Panc1 (cell line): ENCODE results near the gene INCENP. TPM values are rescaled to one million over a fixed set of nuclear protein-coding genes. Genes with fewer than 3 reads are reported as not detected.

Experiments used
- ATAC-seq: fragments of 200-7000 bp; cut with Tn5 transposase; 2 replicates; pipeline ENCODE4 v1.9.1; 2020; ENCODE audit warnings: mild to moderate bottlenecking, moderate library complexity
- BruUV-seq: library from RNA; stranded (reverse); fragments of 400-500 nt; replicated peaks from 2 replicates; lab custom pipeline; 2021; lab: Mats Ljungman, UMichigan
- CTCF ChIA-PET: fragments of 300-600 bp; sonication (Branson Sonifier 250); formaldehyde crosslinking; loops from one replicate; lab custom pipeline; 2022; ENCODE audit warnings: antibody characterized with exemption; lab: Charles Lee
- POLR2A ChIA-PET: fragments of 300-600 bp; sonication (Branson Sonifier 250); formaldehyde crosslinking; loops from one replicate; lab custom pipeline; 2022; ENCODE audit warnings: antibody characterized with exemption; lab: Charles Lee
- DNase-seq: peaks from one replicate; pipeline ENCODE4 v3.0.0-alpha.2; 2010; ENCODE audit warnings: low read depth, low spot score
- H3K27ac ChIP-seq: 2 replicates; pipeline ENCODE4 v1.5.1; 2011; ENCODE audit warnings: mild to moderate bottlenecking, low read length, inconsistent platforms
- H3K27me3 ChIP-seq: fragments of 200-500 bp; sonication (Bioruptor generic); 2 replicates; pipeline ENCODE4 v1.6.0; 2014; ENCODE audit warnings: low read length, inconsistent platforms; ENCODE audit not compliant: control insufficient read depth, insufficient read depth
- H3K36me3 ChIP-seq: fragments of 200-500 bp; sonication (Bioruptor generic); 2 replicates; pipeline ENCODE4 v1.5.1; 2014; ENCODE audit warnings: inconsistent platforms, mild to moderate bottlenecking, low read length, moderate library complexity; ENCODE audit not compliant: control insufficient read depth, insufficient read depth
- H3K4me1 ChIP-seq: 2 replicates; pipeline ENCODE4 v1.5.1; 2011; ENCODE audit warnings: inconsistent platforms, mild to moderate bottlenecking, low read length, moderate library complexity; ENCODE audit not compliant: control insufficient read depth, insufficient read depth
- H3K4me3 ChIP-seq, 2 experiments: 2 replicates each; pipeline ENCODE4 v1.5.1; 2011 to 2012; ENCODE audit warnings: low read depth in 2 of 2, low read length in 2 of 2, mild to moderate bottlenecking in 2 of 2, inconsistent platforms in 1 of 2, moderate library complexity in 1 of 2
- H3K9me3 ChIP-seq: fragments of 200-500 bp; sonication (Bioruptor generic); 2 replicates; pipeline ENCODE4 v1.5.1; 2014; ENCODE audit warnings: low read depth, mild to moderate bottlenecking, inconsistent platforms, low read length, moderate library complexity; ENCODE audit not compliant: control insufficient read depth, insufficient read depth
- CTCF ChIP-seq: fragments of 450-650 bp; IDR thresholded peaks from 2 replicates; pipeline ENCODE4 v1.5.1; 2017; ENCODE audit warnings: mild to moderate bottlenecking
- REST ChIP-seq, 2 experiments: IDR thresholded peaks; 2 replicates each; pipeline ENCODE4 v1.6.1; 2011 to 2012; ENCODE audit warnings: low read depth in 2 of 2, control low read depth in 1 of 2, low read length in 1 of 2, mild to moderate bottlenecking in 1 of 2, moderate library complexity in 1 of 2; ENCODE audit not compliant: insufficient read depth in 1 of 2
- SIN3A ChIP-seq: IDR thresholded peaks from 2 replicates; pipeline ENCODE4 v1.6.1; 2012; ENCODE audit warnings: low read depth, mild to moderate bottlenecking, low read length, moderate library complexity, borderline replicate concordance; ENCODE audit not compliant: insufficient read depth
- in situ Hi-C: cut with HindIII; loops from 2 replicates; pipeline ENCODE4 v1.10.0; 2016; ENCODE audit warnings: low sequenced_read_pairs, low pct_unique_long_range_greater_than_20kb
- intact Hi-C: fragments of 100-400 bp; cut with micrococcal nuclease; formaldehyde crosslinking; loops from one replicate; pipeline ENCODE4 v1.10.0; 2022; ENCODE audit not compliant: unreplicated experiment
- total RNA-seq: library from RNA; stranded (reverse); gene quantifications from one replicate; pipeline ENCODE4 v1.2.1, GENCODE V29; 2021; ENCODE audit not compliant: unreplicated experiment

The INCENP gene
- total RNA-seq, 1 experiment from 2014 or later = 81.5 TPM

- in situ Hi-C loops = no loop called here
- H3K27ac ChIP-seq = no peak overlapping the region
- DNase-seq (no peak), ATAC-seq (peak; percentile 35; the same call in 1 of the 2 replicates)
- no peaks in the 10 kb centered on the region for H3K9me3 ChIP-seq
- intact Hi-C loops = no loop called here
- H3K27me3 ChIP-seq = no peaks in the 10 kb centered on the region
- BruUV-seq = no TSS peak
- TF ChIP-seq REST (IDR thresholded peaks at IDR 0.05; ENCODE audit: insufficient read depth in 1 of 2, low read depth in 2 of 2, low read length in 1 of 2) = no peak
- TF ChIP-seq CTCF = peak; percentile 77; the same call in 1 of the 2 replicates
- H3K4me3 ChIP-seq = no peak overlapping the region
- H3K36me3 ChIP-seq = peaks cover 9% of the 10 kb centered on the region; the same call in 1 of the 2 replicates
- ChIA-PET POLR2A (no interaction called here), CTCF (interaction anchor here (0.6 kb wide), 1 partner anchor 16 kb away, joined by 3 read pairs; no protein-coding TSS in a partner anchor)
- H3K4me1 ChIP-seq = peaks cover 18% of the 10 kb centered on the region
Observed at GRCh38 chr11:62122076-62122475, 1.7 kb upstream of the INCENP start.

- TSS peak; percentile 83 for BruUV-seq
- Histone ChIP-seq H3K36me3 (peaks cover 9% of the 10 kb centered on the region; the same call in 1 of the 2 replicates), H3K27me3 (no peaks in the 10 kb centered on the region), H3K27ac (peak overlapping the region; percentile 95), H3K9me3 (no peaks in the 10 kb centered on the region), H3K4me3 (peak overlapping the region; percentile 94 to 96), H3K4me1 (peaks cover 18% of the 10 kb centered on the region)
- DNase-seq (no peak), ATAC-seq (peak; percentile 63)
- CTCF ChIA-PET = interaction anchor here (1.2 kb wide), 1 partner anchor 216 kb away, joined by 3 read pairs; no protein-coding TSS in a partner anchor
- intact Hi-C loops = no loop called here
- in situ Hi-C loops = no loop called here
- TF ChIP-seq REST (IDR thresholded peaks at IDR 0.05; ENCODE audit: insufficient read depth in 1 of 2, low read depth in 2 of 2, low read length in 1 of 2) (no peak), SIN3A (peak; percentile 59; the same call in 1 of the 2 replicates)
- POLR2A ChIA-PET = no interaction called here
Observed at GRCh38 chr11:62124186-62125113, 639 bp downstream of the INCENP start.
